HepG2 (cell line): ENCODE results near the gene GPR162. TPM values are rescaled to one million over a fixed set of nuclear protein-coding genes. Genes with fewer than 3 reads are reported as not detected.

Experiments used
- CREM ChIP-seq, 2 experiments: sonication (generic) in 1 of 2; formaldehyde crosslinking in 1 of 2; IDR thresholded peaks; 2 replicates each; pipeline versions ENCODE4 v1.4.0 to v1.6.1; 2016 to 2020; ENCODE audit warnings: antibody characterized with exemption in 1 of 2, mild to moderate bottlenecking in 1 of 2, missing genetic modification reagents in 1 of 2
- DR1 ChIP-seq: sonication (generic); formaldehyde crosslinking; IDR thresholded peaks from 2 replicates; pipeline ENCODE4 v1.8.0; 2021; ENCODE audit warnings: mild to moderate bottlenecking, missing genetic modification reagents, inconsistent platforms
- EZH2 ChIP-seq: conservative IDR thresholded peaks from 2 replicates; pipeline ENCODE4 v1.6.1; 2012; ENCODE audit warnings: mild to moderate bottlenecking, low read depth, low read length, moderate library complexity
- HIVEP1 ChIP-seq: sonication (generic); formaldehyde crosslinking; IDR thresholded peaks from 2 replicates; pipeline ENCODE4 v1.4.0; 2020; ENCODE audit warnings: mild to moderate bottlenecking, missing genetic modification reagents
- HNF4G ChIP-seq, 2 experiments: sonication (generic) in 1 of 2; formaldehyde crosslinking in 1 of 2; IDR thresholded peaks; 2 replicates each; pipeline versions ENCODE4 v1.4.0 to v1.6.1; 2011 to 2020; ENCODE audit warnings: borderline replicate concordance in 2 of 2, low read depth in 2 of 2, mild to moderate bottlenecking in 2 of 2, low read length in 1 of 2, missing genetic modification reagents in 1 of 2, moderate library complexity in 1 of 2
- KLF11 ChIP-seq: IDR thresholded peaks from 2 replicates; pipeline ENCODE4 v1.6.1; 2016; ENCODE audit warnings: missing compliant biosample characterization
- MAZ ChIP-seq, 2 experiments: sonication (generic) in 1 of 2; formaldehyde crosslinking in 1 of 2; IDR thresholded peaks; 2 replicates each; pipeline versions ENCODE4 v1.5.0 to v1.6.1; 2012 to 2020; ENCODE audit warnings: low read depth in 2 of 2, mild to moderate bottlenecking in 2 of 2, borderline replicate concordance in 1 of 2, improper control_type of control experiment in 1 of 2, low read length in 1 of 2, missing genetic modification reagents in 1 of 2, moderate library complexity in 1 of 2
- MEIS1 ChIP-seq: sonication (generic); formaldehyde crosslinking; IDR thresholded peaks from 2 replicates; pipeline ENCODE4 v1.9.0; 2021; ENCODE audit warnings: mild to moderate bottlenecking, missing genetic modification reagents, moderate library complexity, borderline replicate concordance
- NFIC ChIP-seq: IDR thresholded peaks from 2 replicates; pipeline ENCODE4 v1.6.1; 2012; ENCODE audit warnings: mild to moderate bottlenecking, low read length, inconsistent platforms
- PAX8 ChIP-seq: sonication (generic); formaldehyde crosslinking; IDR thresholded peaks from 2 replicates; pipeline ENCODE4 v1.8.0; 2022; ENCODE audit warnings: mild to moderate bottlenecking, missing genetic modification reagents, borderline replicate concordance
- SETDB1 ChIP-seq: sonication (generic); formaldehyde crosslinking; IDR thresholded peaks from 2 replicates; pipeline ENCODE4 v1.5.1; 2020; ENCODE audit warnings: missing genetic modification reagents, mild to moderate bottlenecking, borderline replicate concordance
- SRF ChIP-seq: IDR thresholded peaks from 2 replicates; pipeline ENCODE4 v1.6.1; 2011; ENCODE audit warnings: mild to moderate bottlenecking, low read depth, low read length, moderate library complexity
- ZIK1 ChIP-seq: sonication (generic); formaldehyde crosslinking; IDR thresholded peaks from 2 replicates; pipeline ENCODE4 v1.5.0; 2020; ENCODE audit warnings: mild to moderate bottlenecking, low read depth, missing genetic modification reagents, borderline replicate concordance
- ZMAT3 ChIP-seq: sonication (generic); formaldehyde crosslinking; conservative IDR thresholded peaks from 2 replicates; pipeline ENCODE4 v1.7.0; 2021; ENCODE audit warnings: missing genetic modification reagents
- ZNF569 ChIP-seq: sonication (generic); formaldehyde crosslinking; IDR thresholded peaks from 2 replicates; pipeline ENCODE4 v1.5.0; 2020; ENCODE audit warnings: mild to moderate bottlenecking, missing genetic modification reagents, moderate library complexity, borderline replicate concordance
- ZNF614 ChIP-seq: IDR thresholded peaks from 2 replicates; pipeline ENCODE4 v1.6.1; 2018; ENCODE audit warnings: missing biosample characterization, missing genetic modification reagents, inconsistent platforms, borderline replicate concordance
- ZNF746 ChIP-seq: sonication (generic); formaldehyde crosslinking; IDR thresholded peaks from 2 replicates; pipeline ENCODE4 v1.8.0; 2022; ENCODE audit warnings: mild to moderate bottlenecking, missing genetic modification reagents
- ZNF780A ChIP-seq: sonication (generic); formaldehyde crosslinking; IDR thresholded peaks from 2 replicates; pipeline ENCODE4 v1.8.0; 2022; ENCODE audit warnings: mild to moderate bottlenecking, missing genetic modification reagents, moderate library complexity
- ZNF878 ChIP-seq: sonication (generic); formaldehyde crosslinking; IDR thresholded peaks from 2 replicates; pipeline ENCODE4 v1.8.1; 2023; ENCODE audit warnings: mild to moderate bottlenecking, missing genetic modification reagents, moderate library complexity
- polyA plus RNA-seq, 8 experiments: library from polyadenylated mRNA; depleted of rRNA in 3 of 8; stranded (reverse) in 7 of 8; unstranded in 1 of 8; fragments of >200 nt; fragmentation: Illumina TruSeq in 4 of 8; extraction: Trizol in 4 of 8; gene quantifications; 2 replicates each; pipeline versions ENCODE4 v1.2.1 to v1.2.3, GENCODE V29; 2011 to 2016; ENCODE audit warnings: low read depth in 4 of 8, missing spikeins in 1 of 8, mixed read lengths in 1 of 8; ENCODE audit not compliant: insufficient read depth in 1 of 8
- total RNA-seq, 5 experiments: library from RNA; depleted of rRNA; stranded (reverse); fragments of >200 nt; fragmentation: Illumina TruSeq; extraction: Trizol; gene quantifications; 2 replicates each; pipeline ENCODE4 v1.2.3, GENCODE V29; 2016; ENCODE audit warnings: low read depth in 1 of 5
- TF ChIP-seq, protein P1 (sequence below): IDR thresholded peaks from 2 replicates; pipeline ENCODE4 v1.6.1; 2016; ENCODE audit warnings: missing biosample characterization, missing genetic modification reagents, low read depth
- TF ChIP-seq, protein P2 (sequence below): sonication (generic); formaldehyde crosslinking; IDR thresholded peaks from 2 replicates; pipeline ENCODE4 v1.4.0; 2020; ENCODE audit warnings: missing genetic modification reagents
- TF ChIP-seq, protein P3 (sequence below): sonication (generic); formaldehyde crosslinking; IDR thresholded peaks from 2 replicates; pipeline ENCODE4 v1.4.0; 2020; ENCODE audit warnings: missing genetic modification reagents
- TF ChIP-seq, protein P4 (sequence below): sonication (generic); IDR thresholded peaks from 2 replicates; pipeline ENCODE4 v1.6.1; 2016; ENCODE audit warnings: low read depth, borderline replicate concordance

GPR162 gene
- total and polyA plus RNA-seq, 2 of the 13 experiments (the other 11 are each of a cell fraction or from before 2014, with no cell fraction given), result 0.08 TPM; not detected in 1

DNA sequence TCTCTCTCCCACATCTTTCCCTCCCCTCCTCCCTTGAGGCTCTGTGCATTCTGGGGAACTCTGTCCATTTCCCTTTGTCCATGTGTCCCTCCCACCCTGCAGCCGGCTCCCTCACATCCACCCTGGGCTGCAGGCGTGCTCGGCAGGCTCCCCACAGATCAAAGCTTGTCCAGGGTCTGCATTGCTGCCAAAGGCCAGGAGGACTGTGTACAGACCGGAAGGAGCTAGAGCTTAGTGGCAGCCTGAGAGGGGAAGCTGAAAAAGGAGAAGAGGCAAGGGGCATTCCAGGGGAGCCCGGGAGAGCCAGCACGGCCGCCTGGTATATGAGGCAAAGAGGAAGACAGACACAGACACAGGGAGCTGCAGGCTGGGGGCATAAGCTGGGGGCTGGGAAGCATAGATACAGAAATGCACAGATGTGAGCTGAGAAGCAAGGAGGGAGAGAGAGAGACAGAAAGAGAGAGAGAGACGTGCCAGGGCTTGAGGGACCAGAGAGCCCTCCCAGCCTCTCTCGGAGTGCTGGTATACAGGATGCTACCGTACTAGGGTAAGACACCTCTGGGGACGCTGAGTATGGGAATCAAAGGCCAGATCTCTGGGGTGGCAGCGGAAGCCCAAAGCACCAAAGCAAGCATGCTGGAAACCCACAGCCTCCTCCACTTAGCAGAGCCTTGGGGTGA, 29.0 kb upstream of the GPR162 start (continued):
- 0 out of 2 replicates have a peak, but pooled peaks have one; percentile 73 for TF ChIP-seq ZMAT3
- TF ChIP-seq PAX8 (CRISPR knock-in tag), result no peak
- TF ChIP-seq HNF4G (IDR thresholded peaks at IDR 0.05; ENCODE audit: borderline replicate concordance, low read depth, low read length), result 0 out of 2 replicates have a peak, but pooled peaks have one; percentile 7
- peak; percentile 48; the same call in 1 of the 2 replicates for TF ChIP-seq HNF4G (CRISPR knock-in tag; IDR thresholded peaks at IDR 0.05; ENCODE audit: borderline replicate concordance, low read depth)
- TF ChIP-seq, protein P1, sequence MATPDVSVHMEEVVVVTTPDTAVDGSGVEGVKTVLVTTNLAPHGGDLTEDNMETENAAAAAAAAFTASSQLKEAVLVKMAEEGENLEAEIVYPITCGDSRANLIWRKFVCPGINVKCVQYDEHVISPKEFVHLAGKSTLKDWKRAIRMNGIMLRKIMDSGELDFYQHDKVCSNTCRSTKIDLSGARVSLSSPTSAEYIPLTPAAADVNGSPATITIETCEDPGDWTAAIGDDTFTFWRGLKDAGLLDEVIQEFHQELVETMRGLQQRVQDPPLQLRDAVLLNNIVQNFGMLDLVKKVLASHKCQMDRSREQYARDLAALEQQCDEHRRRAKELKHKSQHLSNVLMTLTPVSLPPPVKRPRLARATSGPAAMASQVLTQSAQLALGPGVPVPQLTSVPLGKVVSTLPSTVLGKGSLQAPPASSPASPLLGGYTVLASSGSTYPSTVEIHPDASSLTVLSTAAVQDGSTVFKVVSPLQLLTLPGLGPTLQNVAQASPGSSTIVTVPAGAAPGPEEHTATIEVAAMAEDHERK (CRISPR knock-in tag), result no peak
- no peak for TF ChIP-seq ZNF780A (CRISPR knock-in tag)
- TF ChIP-seq SETDB1 (CRISPR knock-in tag), result no peak
- TF ChIP-seq ZIK1 (CRISPR knock-in tag), result no peak
- TF ChIP-seq MEIS1 (CRISPR knock-in tag), result peak; percentile 60; the same call in 1 of the 2 replicates
- TF ChIP-seq MAZ (IDR thresholded peaks at IDR 0.05; ENCODE audit: borderline replicate concordance, low read depth, low read length), result no peak
- TF ChIP-seq MAZ (CRISPR knock-in tag; IDR thresholded peaks at IDR 0.05; ENCODE audit: low read depth), result 0 out of 2 replicates have a peak, but pooled peaks have one; percentile 41
- no peak for TF ChIP-seq EZH2
- no peak for TF ChIP-seq KLF11 (CRISPR knock-in tag)
- TF ChIP-seq, protein P2, sequence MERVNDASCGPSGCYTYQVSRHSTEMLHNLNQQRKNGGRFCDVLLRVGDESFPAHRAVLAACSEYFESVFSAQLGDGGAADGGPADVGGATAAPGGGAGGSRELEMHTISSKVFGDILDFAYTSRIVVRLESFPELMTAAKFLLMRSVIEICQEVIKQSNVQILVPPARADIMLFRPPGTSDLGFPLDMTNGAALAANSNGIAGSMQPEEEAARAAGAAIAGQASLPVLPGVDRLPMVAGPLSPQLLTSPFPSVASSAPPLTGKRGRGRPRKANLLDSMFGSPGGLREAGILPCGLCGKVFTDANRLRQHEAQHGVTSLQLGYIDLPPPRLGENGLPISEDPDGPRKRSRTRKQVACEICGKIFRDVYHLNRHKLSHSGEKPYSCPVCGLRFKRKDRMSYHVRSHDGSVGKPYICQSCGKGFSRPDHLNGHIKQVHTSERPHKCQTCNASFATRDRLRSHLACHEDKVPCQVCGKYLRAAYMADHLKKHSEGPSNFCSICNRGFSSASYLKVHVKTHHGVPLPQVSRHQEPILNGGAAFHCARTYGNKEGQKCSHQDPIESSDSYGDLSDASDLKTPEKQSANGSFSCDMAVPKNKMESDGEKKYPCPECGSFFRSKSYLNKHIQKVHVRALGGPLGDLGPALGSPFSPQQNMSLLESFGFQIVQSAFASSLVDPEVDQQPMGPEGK (CRISPR knock-in tag), result peak; percentile 80
- no peak for TF ChIP-seq DR1 (CRISPR knock-in tag)
- TF ChIP-seq, protein P3, sequence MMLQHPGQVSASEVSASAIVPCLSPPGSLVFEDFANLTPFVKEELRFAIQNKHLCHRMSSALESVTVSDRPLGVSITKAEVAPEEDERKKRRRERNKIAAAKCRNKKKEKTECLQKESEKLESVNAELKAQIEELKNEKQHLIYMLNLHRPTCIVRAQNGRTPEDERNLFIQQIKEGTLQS (CRISPR knock-in tag), result no peak
- 0 out of 2 replicates have a peak, but pooled peaks have one; percentile 41 for TF ChIP-seq ZNF614 (CRISPR knock-in tag)
- peak; percentile 90 for TF ChIP-seq ZNF878 (CRISPR knock-in tag)
- peak; percentile 88; the same call in 1 of the 2 replicates for TF ChIP-seq ZNF746 (CRISPR knock-in tag)
- no peak for TF ChIP-seq NFIC
- peak; percentile 29; the same call in 1 of the 2 replicates for TF ChIP-seq HIVEP1 (CRISPR knock-in tag)
- TF ChIP-seq ZNF569 (CRISPR knock-in tag), result no peak
- no peak for TF ChIP-seq SRF
- TF ChIP-seq, protein P4, sequence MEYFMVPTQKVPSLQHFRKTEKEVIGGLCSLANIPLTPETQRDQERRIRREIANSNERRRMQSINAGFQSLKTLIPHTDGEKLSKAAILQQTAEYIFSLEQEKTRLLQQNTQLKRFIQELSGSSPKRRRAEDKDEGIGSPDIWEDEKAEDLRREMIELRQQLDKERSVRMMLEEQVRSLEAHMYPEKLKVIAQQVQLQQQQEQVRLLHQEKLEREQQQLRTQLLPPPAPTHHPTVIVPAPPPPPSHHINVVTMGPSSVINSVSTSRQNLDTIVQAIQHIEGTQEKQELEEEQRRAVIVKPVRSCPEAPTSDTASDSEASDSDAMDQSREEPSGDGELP, result no peak; the same call in 1 of the 2 replicates
- TF ChIP-seq CREM (IDR thresholded peaks at IDR 0.05), result peak; percentile 62; the same call in 1 of the 2 replicates
- no peak for TF ChIP-seq CREM (CRISPR knock-in tag; IDR thresholded peaks at IDR 0.05)
